Thyroid gland (tissue), 4 donors: Measurements from ENCODE around the gene ZNF98.

ENCODE experiments used
- CTCF ChIP-seq, 6 experiments: fragments of 200-600 bp in 3 of 6; fragments of 450-650 bp in 3 of 6; sonication (generic) in 3 of 6; IDR thresholded peaks; one replicate each; pipeline ENCODE4 v1.5.1; 2016 to 2019; ENCODE audit warnings: antibody characterized with exemption in 6 of 6, mild to moderate bottlenecking in 2 of 6, inconsistent platforms in 1 of 6, moderate library complexity in 1 of 6
- POLR2A ChIP-seq, 2 donors: fragments of 450-650 bp; IDR thresholded peaks; one replicate each; pipeline ENCODE4 v1.6.1; 2017; ENCODE audit warnings: antibody characterized with exemption in 2 of 2, mild to moderate bottlenecking in 2 of 2, moderate library complexity in 1 of 2

- TF ChIP-seq POLR2A (IDR thresholded peaks at IDR 0.05) (no peak), CTCF (IDR thresholded peaks at IDR 0.05) (no peak)
These were observed 15.9 kb upstream of the ZNF98 start for GRCh38 chr19:22438011-22438410.
